Activated CD8-positive, alpha-beta memory T cell treated with anti-CD3 and anti-CD28 coated beads, Interleukin-2, amount 50 U/mL, for 24 hours (primary cell): ENCODE measurements around the gene POLG2.

Experiments
- DNase-seq: peaks from one replicate; pipeline ENCODE4 v3.0.0-alpha.2; 2020; ENCODE audit errors: extremely low read depth

POLG2 gene

GRCh38 chr17:64496786-64497564 lies at the start of gene POLG2:
Gene POLG2 (minus strand): TSS chr17:64497054. CDS start chr17:64496968, 86 bp downstream.
- peak; percentile 91 for DNase-seq

- no peak for DNase-seq
Measured at GRCh38 chr17:64544742-64545141, 47.9 kb upstream of the POLG2 start.

DNA sequence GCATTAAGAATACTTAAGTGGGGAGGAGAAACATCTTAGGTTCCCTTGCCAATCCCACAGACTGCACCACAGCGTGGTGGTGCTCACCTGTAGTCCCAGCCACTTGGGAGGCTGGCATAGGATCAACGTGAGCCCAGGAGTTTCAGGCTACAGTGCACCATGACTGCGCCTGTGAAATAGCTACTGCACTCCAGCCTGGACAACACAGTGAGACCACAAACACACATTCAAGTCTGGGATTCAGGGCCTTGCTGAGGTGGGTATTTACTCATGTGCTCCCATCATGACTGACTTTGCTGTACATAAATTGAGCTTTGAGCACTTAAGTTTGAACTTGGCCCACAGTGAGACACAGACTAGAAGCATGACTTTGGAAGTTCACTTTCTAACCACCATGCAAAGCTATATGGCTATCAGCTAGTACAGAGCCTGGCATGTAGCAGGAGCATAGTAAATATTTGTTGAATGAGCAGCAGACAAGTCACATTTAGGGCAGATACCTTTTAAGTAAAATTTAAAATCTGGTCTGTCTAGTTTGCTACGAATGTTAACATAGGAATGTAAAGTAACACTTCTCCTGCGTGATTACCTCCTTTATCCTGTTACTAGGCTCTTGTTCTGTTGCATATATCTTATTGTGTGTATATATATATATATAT lies 43.4 kb upstream of the POLG2 start:
- DNase-seq = no peak

DNA sequence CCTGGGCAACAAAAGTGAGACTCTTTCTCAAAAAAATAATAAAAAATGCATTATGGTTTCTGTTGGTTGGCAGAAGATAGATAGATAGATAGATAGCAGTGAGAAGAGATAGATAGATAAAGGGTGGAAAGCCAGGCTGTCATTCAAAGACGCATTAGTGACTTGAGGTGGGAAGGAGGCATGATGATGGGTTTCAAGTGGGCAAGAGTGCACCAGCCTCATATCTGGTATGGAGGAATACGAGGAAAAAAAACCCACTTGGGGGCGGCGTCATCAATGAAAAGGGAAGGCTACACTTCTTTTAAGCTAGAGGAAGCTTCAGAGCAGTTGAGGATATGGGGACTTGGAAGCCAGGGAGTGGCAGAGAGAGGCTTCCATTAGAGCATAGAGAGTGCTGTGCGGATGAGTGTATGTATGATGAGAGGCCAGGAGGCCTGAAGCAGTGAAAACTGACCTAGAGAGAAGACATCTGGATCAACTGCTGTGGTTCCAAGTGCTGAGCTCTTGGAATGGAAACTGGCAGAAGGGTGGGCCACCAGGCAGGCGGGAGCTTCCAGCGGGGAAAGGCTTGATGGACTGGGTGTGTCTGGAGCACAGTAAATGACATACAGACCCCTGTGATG lies 41.8 kb upstream of the POLG2 start:
- DNase-seq = no peak

- DNase-seq = no peak
Measured at GRCh38 chr17:64537488-64537887, 40.6 kb upstream of the POLG2 start.

DNA sequence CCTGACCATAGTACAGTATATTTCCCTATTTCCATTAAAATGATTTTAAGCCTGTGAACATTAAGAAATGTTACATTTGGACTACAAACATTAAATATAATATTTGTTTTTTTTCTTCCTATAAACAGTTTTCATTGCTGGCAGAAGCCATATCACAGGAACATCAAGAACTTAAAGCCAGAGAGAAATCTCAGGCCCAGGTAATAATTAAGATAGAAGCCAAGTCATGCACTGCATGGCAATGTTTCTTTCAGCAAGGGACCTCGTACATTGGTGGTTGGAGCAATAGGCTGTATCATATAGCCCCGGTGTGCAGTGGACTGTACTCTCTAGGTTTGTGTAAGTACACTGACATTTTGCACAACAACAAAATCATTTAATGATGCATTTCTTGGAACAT lies 40.1 kb upstream of the POLG2 start:
- DNase-seq = no peak

- DNase-seq = no peak
Measured at GRCh38 chr17:64535357-64535756, 38.5 kb upstream of the POLG2 start.

DNA sequence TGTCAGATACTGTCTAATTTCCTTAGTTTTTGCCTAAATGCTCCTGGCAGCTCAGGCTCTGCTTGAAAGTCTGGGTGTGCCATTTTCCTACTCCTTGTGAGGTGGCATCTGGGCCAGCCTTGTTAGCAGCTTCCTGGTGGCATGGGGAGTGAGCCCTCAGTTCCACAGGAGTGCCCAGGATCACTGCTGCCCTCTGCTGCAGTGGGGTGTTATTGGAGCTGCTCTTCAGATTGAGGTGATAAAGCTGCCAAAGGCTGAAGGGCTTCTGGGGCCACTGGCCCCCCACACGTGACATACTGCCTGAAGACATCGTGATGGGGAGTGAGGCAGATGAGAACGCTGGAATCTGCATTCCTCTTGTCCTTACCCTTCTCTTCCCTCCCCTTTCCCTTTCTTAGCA lies 37.3 kb upstream of the POLG2 start:
- DNase-seq = no peak

GRCh38 chr17:64533784-64534183 lies 36.9 kb upstream of the POLG2 start:
- DNase-seq = no peak

GRCh38 chr17:64532409-64532808 lies 35.6 kb upstream of the POLG2 start:
- DNase-seq = no peak

GRCh38 chr17:64531955-64532371 lies 35.1 kb upstream of the POLG2 start:
- no peak for DNase-seq

DNA sequence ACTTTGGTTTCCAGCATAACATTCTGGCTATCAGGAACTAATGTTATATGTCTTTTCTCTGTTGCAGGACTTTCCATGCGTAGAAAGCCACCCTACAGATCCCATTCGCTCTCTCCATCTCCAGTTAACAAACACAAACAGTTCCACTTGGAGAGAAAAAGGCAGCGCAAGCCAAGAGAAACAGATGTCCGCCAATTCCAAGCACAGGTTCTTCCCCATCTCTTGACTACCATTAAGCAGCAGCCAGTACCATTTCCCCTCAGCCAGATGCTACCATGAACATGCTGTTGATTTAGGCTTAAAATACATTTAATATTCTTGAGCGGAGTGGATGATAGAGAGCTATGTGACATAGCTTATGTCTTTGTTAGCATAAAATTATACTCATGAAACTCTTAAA lies 32.4 kb upstream of the POLG2 start:
- no peak for DNase-seq

DNA sequence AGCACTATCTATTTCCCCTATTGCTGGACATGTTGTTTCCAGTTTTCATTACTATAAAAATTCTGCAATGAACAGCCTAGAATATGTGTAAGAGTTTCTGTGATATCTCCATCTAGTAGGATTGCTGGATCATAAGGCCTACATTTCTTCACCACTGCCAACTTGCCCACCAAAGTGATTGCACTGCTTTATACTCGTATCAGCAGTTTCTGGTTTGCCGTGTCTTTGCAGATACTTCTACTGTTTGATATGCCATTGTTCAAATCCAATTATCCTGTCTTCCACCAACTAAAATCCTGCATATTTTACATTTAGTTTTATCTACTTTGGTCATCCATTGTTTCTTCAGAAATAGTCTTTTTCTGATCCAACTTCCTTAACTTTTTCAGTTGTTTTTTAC lies 31.1 kb upstream of the POLG2 start:
- no peak for DNase-seq

- DNase-seq = no peak
Measured at GRCh38 chr17:64520359-64520758, 23.5 kb upstream of the POLG2 start.

DNA sequence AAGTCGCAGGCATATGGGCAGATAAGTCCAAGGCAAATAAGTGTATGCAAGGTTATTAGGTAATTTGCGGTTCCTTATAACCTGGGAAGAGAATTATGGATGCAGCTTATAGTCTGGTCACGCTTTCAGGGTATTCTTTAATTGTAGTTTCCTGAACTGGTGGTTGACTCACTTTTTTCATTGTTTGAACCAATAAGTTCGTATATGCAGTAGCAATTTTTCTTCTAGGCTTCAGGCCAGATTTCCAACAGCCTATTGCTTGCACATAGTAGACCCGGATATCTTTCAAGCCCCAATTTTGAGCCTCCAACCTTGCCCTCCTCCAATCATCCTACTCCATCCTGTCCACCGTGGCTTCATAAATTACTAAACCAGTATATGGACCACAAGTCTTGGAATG lies 22.7 kb upstream of the POLG2 start:
- DNase-seq = no peak

- DNase-seq = no peak
Measured at GRCh38 chr17:64515829-64516228, 19.0 kb upstream of the POLG2 start.

GRCh38 chr17:64515419-64515818 lies 18.6 kb upstream of the POLG2 start:
- DNase-seq = no peak

GRCh38 chr17:64509179-64509578 lies 12.3 kb upstream of the POLG2 start:
- DNase-seq = no peak

DNA sequence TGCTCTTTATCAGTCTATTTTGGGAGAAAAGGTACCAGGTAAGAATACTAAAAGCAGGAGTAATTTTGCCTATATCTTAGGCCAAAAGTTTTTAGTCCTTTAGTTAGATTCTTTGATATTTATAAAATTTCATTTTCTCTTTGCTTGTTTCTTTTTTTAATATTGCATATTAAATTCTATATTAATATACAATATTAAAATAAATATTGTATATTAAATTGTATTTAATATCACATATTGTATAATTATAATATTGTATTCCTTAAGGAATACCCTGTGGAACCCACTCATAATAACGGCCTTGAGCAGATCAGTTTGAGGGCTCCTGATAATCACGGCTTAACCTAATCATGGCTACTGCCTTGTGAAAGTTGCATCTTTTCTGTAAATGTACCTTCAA lies 11.8 kb upstream of the POLG2 start:
- no peak for DNase-seq

- DNase-seq = no peak
Measured at GRCh38 chr17:64507413-64507782, 10.5 kb upstream of the POLG2 start.

DNA sequence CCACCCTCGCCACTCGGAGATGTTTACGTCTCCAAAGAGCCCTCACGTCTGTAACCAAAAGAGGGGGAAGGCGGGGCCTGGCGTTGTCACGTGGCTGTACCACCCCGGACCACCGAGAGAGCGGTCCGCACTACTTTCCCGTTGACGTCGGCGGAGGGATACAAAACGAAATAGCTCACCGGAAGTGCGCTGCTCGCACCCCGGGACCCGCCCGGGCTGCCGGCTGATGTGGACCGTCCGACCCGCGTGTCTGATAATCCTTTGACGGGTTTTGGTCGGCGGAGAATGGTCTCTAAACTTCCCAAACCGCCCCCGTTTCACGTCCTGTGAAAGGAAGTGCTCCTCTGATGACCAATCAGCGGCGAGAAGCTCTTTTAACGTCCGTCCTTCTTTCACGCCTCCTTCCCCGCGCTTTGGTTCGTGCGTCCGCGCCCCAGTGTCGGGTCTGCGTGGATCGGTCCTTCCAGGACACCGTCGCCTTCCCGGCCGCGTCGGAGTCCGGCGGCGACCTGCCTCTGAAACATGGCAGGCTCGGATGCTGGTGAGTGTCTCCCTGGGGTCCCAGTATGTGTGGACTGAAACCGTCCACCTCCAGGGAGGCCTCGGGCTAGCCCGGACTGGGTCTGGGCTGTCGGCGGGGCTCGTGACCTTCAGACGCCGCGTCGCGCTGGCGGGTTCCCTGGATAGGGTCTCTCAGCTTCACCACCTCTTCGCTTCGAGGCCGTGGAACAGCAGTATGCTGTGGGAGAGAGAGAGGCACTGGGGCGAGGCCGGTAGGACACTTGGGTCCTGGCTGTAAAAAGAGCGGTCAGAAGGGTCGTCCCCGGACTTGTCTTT lies 9.9 kb upstream of the POLG2 start, which contains the start of gene CEP95:
TSS of gene CEP95 (plus strand) at position 402 of the 837 bp plus-strand sequence. CDS start at position 523, 121 bp downstream.
- DNase-seq = peak; percentile 91

DNA sequence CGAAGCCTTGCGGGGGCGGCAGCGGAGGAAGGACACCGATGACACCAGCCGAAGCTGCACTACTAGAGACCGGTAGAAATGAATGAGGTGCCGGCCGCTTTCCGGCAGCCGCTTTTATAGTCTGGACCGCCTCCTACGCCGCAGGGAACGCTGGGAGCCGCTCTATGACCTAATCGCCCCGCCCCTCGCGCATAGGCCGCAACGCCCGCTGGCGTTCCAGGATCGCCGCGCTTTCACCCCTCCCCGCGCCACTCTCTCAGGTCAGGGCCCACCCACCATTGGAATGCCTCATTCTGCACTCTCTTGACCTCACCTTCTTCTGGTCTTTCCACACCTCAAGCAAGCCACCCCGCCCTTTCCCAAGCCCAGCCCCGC lies 9.3 kb upstream of the POLG2 start, which contains the start of gene DDX5:
TSS of gene DDX5 (minus strand) at position 89 of the 375 bp plus-strand sequence. CDS start 170 bp downstream, outside the sequence.
- DNase-seq = peak; percentile 90
